NCI-H2227 (cell line): ENCODE measurements around the gene BBS2.
A peak's percentile ranks its signal among the peaks of the same experiment; 100 is the strongest.

Experiments used
- DNase-seq: peaks from one replicate; lab custom pipeline; 2025; ENCODE audit not compliant: unreplicated experiment; lab: John Stamatoyannopoulos, UW

The BBS2 gene, protein sequence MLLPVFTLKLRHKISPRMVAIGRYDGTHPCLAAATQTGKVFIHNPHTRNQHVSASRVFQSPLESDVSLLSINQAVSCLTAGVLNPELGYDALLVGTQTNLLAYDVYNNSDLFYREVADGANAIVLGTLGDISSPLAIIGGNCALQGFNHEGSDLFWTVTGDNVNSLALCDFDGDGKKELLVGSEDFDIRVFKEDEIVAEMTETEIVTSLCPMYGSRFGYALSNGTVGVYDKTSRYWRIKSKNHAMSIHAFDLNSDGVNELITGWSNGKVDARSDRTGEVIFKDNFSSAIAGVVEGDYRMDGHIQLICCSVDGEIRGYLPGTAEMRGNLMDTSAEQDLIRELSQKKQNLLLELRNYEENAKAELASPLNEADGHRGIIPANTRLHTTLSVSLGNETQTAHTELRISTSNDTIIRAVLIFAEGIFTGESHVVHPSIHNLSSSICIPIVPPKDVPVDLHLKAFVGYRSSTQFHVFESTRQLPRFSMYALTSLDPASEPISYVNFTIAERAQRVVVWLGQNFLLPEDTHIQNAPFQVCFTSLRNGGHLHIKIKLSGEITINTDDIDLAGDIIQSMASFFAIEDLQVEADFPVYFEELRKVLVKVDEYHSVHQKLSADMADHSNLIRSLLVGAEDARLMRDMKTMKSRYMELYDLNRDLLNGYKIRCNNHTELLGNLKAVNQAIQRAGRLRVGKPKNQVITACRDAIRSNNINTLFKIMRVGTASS

DNA sequence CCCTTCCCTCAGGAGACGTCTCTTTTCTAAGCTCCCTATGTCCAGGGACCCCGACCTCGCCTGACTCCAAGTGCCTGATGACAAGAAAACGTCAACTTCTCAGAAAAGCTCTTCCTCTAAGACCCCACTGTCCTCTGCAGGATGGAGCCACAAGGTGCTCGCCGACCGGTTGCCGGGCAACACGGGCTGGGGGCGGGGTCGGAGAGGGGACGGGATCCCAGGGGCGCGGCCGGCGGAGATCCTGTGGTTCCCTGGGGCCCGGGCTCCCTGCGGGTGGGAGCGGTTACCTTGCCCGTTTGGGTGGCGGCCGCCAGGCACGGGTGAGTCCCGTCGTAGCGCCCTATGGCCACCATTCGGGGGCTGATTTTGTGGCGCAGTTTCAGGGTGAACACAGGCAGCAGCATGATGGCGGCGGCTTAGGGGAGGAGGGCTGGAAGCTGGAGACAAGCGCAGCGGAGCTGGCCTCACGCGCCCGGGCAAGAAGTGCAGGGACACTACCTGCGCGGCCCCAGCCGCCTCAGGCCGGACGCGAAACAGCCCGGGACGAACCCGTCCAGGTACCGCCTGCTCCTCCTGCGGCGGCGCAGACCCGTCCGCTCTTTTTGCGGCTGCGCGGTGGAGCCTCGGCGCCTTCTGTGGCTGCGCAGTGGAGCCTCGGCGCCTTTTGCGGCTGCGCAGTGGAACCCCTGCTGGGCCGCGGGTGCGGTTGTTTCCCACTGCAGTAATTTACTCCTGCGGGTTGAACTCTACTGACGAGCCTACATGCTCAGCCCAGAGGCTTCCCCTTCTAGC is at the start of gene BBS2:
Gene BBS2 (minus strand): TSS at position 566 of the 792 bp plus-strand sequence. CDS start 162 bp downstream, at position 404.
- DNase-seq: peak; percentile 91

DNA sequence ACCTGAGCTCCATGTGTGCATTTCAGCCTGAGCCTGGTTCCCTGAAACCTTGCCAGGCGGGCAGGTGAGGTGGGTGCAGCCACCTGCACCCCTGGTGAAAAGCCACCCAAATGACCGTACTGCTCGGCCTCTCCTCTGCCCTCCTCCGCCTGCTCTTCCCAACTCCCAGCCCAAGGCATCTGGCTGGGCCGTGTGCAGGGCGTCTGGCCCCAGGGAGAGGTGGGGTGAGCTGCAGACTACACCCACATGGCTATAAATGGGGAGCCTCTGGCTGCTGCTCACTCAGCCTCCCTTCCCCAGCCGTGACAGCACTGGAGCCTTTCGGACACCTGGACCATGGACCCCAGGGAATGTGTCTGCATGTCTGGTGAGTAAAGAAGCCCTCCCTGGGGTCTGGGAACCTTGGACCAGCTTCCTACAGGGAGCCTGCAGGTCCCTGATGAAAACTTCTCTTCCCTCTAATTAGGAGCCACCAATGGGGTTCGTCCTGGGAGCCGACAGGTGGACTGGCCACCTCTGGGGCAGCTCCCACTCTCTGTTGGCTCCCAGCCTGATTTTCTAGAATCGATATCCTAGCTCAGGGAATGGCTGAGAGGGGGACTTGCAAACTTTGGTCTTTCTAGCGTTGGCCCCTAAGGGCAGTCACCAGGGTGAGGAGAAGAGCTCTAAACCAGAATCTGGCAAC is 45.1 kb upstream of the BBS2 start, which contains the start of gene MT4:
Gene MT4 (plus strand): TSS at position 281 of the 685 bp plus-strand sequence. CDS start 56 bp downstream, at position 337.
- DNase-seq: no peak

DNA sequence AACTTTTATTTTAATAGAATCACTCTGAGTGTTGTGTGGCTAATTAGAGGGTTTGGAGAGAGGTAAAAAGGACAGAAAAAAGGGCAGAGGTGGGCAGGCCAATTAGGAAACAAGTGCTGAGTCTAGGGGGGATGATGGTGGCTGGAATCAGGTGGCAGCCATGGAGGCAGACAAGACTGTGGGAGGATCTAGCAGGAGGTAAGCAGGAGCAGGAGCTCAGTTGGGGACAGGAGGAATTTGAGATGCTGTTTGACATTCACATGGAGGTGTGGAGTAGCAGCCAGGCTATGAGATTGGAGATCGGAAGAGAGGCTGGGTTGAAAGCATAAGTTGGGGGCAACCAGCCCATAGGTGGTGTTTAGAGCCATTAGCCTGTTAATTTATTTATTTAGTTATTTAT is 41.3 kb upstream of the BBS2 start:
- DNase-seq: no peak

DNA sequence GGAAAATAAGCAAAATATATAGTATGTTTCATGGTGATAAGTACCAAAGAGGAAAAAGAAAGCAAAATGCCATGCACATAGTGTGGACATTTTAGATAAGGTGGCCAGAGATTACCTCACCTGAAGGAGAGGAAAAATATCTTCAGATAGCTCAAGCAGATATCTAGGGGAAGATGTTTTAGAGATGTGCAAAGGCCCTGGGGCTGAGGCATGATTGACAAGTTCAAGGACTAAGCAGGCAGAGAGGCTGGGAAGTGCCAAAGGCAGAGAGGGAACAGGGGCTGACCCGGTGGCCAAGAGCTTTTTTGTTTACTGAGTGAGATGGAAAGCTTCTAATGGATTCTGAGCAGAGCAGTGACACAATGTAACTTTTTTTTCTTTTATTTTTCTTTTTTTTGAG is 40.6 kb upstream of the BBS2 start:
- no peak for DNase-seq

DNA sequence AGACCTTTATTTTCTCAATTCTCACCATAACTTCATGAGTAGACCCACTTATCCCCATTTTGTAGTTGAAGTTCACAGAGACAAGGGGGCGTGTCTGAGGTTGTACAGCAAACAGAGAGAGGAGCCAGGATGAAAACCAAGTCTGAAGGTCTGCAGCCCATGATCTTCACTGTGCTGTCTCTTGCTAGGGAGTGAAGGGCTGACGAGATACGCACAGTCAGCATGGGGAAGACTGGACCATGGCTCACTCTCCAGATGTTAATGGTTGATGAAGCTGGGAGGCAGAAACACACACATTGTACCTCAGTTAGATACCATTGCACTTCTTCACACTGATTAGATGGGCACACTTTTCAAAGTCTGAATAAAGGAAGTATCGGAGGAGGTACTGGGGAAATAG is 39.3 kb upstream of the BBS2 start:
- DNase-seq: no peak

DNA sequence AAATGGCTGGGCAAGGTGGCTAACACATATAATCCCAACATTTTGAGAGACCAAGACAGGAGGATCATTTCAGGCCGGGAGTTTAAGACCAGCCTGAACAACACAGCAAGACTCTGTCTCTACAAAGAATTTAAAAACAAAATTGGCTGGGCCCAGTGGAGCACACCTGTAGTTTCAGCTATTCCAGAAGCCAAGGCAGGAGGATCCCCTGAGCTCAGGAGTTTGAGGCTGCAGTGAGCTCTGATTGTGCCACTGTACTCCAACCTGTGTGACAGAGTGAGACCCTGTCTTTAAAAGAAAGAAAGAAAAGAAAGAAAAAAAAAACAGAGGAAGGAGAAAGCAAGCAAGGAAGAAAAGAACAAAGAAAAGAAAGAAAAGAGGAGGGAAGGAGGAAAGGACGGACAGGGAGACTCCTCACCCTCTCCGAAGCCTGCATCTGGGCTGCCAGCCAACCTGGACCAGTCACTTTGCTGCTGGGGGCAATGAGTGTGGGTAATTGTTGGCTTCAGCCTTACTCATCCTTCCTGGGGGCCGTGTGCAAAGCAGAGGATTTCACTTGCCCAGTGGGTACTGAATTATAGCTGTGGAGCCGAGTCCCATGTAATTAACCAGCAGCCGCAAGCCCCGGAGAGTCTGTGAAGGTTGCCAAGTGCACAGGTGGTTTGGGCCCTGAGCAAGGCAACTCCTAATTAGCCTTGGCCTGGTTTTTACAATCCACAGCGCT is 38.4 kb upstream of the BBS2 start:
- DNase-seq: peak; percentile 84

DNA sequence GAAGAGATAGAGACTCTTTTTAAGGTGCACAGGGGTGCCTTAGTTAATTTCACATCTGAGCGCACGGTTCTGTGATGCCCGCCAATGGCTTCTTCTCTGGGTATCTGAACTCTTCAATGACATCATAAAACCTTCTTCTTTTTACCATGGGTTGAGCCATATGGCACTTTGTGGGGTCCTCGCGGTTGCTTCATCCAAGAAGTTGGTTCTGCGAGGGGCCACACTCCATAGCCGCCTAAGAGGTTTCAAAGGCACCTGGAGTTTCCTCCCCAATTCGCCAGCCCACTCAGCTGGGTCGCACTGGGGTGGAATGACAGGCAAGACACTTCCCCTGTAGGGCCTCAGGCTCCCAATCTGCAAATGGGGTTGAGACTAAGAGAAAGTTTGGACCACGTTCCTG is 34.6 kb upstream of the BBS2 start:
- DNase-seq: no peak

DNA sequence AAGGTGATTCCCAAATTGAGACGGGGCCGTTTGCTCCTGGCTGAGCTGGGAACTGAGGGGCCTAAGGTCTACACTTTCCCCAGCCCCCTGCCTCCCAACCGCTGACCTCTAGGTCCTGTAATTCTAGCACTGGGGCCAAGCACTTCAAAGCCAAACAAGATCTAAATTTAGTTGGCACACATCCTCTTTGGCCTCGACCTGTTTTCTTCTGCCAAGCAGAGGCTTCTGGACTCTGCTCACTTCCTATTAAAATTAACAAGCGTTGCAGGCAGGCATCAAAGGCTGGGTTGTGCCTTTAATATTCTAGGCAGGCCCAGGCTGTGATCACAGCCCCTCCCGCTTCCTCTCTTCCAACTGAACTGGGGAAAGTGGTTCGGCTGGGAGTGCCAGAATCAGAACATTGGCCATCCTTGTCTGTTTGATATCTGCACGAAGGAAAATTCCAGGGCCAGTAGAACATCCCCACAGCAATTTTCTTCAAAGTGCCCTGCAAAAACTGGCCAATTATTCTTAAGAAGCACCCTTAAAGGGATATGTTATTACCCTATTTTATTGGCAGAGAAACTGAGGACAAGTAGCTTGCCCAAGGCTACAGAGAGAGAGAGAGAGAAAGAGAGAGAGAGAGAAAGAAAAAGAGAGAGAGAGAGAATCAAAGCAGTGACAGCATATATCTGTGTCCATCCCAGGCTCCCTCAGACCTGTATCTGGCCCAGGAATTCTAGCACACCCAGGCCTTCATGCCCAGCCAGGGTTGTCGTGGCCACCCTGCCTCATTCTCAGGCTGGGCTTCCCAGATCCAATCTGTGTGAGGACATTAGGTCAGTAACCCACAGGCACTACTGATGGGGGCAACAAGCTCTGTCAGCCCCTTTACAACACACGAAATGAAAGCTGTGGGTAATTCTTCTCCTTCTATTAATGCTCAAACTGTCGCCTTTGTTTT is 32.2 kb upstream of the BBS2 start:
- peak; percentile 4 for DNase-seq

DNA sequence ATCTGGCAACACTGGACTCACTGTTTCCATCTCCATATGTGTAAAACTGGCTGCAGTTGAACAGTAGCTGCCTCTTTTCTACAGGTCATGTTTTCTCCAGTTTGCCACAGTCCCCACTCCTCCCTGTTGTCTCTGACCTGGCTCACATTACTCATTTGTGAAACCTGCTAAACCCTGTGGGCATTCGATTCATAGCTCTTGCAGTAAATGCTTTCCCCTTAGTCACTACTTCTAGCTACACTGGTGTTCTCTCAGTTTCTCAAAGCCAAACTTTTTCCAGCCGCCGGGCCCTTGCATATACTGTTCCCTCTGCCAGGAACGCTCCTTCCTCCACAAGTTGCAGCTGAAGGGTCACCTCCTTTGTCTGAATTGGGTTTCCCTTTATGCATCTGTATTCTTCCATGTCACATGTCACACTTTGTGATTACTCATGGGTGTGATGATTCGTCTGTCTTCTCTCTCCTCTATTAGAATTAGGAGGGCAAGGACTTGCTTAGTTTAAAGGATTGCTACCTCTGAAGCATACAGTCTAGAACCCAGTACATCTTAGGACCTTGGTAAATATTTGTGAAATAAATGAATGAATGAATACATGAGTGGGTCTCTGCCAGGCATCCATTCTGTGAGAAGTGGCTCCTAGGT is 30.0 kb upstream of the BBS2 start:
- DNase-seq: no peak

DNA sequence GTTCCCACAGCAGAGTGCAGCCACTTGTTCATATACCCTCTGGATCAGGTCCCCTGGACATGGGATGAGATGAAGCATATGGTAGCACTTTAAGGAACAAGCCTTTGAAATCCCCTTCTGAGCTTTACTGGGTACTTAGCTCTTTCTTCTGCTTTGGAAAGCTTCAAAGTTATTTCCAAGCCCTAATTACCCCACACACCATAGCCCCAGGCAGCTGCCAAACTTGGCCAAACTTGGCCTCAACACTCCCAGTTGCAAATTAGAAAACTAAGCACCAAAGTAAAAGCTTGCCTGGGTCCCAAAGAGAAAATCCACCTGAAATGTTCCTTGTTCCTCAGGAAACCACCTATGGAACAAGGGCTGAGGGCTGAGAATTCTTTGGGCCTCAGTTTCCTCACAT is 29.3 kb upstream of the BBS2 start:
- no peak for DNase-seq

DNA sequence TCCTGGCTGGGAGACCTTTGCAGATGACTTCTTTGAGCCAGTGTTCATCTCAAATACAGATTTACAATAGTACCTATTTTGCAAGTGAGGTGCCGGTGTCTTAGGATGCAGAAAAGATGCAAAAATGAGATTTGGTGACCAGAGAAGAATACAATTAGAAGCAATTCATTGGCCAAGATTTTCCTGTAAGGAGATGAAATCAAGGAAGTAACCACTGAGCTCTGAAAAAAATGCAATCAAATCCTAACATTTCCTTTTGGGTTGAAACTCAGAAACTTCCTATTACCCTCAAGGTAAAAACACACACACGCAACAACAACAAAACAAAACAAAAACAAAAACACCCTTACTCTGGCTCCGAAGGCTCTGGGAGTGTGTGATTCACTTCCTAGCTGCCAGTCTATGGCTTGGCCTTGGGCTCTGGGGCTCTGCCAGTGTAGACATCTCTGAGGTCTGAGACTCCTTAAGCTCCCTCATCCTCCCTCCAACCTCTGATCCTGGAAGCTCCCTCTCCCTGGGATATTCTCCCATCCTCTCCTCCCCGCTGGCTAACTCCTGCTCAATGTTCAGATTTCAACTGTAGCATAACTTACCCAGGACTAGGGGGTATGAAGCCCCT is 28.2 kb upstream of the BBS2 start:
- no peak for DNase-seq

DNA sequence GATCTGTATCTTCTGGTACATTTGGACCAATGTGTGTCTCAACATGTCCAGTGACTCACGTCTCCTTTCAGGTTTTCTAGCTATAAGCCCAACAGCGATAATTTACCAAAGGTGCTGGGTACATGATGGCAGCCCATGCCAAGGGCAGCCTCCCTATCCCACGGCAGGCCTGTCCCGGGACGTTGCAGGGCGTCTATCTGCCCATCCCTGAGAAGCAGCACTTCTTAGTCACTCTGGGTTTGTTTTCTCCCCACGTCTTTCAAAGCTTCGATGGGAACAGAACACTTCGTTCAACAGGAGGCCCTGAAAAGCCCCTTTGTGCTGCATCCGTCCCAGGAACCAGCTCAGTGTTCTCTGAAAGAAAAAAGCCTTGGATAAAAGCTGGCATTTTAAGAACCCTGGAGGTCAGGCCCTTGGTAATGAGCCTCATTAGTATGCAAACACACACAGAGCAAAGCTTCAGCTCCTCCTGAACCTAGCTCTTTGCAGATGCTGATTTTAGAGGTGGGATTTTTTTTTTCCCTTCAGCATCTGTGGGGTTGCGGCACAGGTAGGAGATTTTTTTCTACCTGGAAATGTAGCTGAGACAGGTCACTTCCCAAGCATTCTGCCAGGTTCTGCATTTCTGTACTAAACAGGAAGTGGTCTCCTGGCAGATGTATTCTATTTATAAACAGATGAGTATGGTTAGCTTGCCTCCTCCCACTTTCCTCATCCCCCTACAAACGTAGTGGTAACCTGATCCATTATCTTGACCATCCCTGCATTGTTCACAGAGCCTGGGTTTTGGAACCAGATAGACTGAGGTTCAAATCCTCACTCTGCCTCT is 27.5 kb upstream of the BBS2 start:
- no peak for DNase-seq

DNA sequence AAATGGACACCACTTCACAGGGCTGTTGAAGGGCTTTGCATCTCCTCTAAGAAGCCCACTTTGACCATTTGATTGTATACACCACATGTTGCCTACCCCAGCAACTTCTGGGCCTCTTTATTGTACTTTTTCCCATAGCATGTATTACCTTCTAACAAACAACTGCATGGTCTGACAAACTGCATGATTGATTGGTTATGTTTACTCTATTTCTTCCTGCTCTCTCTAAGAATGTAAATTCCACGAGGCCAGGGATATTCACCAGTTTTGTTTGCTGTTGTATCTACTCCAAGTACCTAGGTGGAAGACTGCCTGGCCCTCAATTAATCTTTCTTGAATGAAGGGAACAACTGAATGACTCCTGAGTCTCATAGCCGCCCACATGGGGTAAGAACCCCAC is 22.2 kb upstream of the BBS2 start:
- no peak for DNase-seq

DNA sequence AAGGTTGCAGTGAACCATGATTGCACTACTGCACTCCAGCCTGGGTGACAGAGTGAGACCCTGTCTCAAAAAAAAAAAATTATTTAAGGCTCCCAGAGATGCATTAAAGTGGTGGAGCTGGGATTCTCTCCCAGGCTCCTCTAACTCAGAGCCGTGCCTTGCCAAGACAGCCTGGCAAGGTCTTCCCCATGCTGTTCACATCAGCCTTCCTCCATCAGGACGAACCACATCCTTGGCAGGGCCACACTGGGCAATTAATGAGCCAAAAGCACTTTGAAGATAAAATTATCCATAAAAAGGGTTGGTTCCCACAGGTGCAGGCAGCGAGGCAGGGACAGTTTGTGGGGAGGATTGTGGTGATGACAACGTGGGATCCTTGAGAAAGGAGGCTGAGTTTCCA is 19.8 kb upstream of the BBS2 start:
- no peak for DNase-seq

DNA sequence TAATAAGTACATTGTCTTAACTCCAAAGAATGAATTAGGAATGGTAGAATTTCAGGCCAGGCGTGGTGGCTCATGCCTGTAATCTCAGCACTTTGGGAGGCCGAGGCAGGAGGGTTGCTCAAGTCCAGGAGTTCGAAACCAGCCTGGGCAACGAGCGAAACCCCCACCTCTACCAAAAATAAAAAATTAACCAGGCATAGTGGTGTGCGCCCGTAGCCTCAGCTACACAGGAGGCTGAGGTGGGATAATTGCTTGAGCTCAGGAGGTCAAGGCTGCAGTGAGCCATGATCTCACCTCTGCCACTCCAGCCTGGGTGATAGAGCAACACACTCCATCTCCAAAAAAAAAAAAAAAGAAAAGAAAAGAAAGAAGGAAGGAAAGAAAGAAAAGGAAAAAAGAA is 18.5 kb upstream of the BBS2 start:
- DNase-seq: no peak

DNA sequence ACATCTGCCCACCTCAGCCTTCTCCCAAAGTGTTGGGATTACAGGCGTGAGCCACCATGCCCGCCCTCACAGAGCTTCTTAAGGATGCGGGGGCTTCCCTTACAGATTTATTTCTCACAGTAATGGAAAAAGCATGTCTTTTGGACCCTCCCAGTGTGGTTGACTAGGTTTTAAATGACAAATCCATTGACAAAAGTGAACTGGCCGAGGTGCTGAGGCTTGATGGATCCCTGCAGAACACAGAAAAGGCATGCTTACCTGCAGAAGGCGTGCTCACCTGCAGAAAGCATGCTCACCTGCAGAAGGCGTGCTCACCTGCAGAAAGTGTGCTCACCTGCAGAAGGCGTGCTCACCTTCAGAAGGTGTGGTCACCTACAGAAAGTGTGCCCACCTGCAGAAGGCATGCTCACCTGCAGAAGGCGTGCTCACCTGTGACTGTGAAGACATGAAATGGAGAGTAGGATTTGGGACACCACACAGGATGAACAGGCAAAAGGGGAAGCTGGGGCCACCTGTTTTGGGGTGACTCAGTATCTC is 15.1 kb upstream of the BBS2 start:
- DNase-seq: no peak

DNA sequence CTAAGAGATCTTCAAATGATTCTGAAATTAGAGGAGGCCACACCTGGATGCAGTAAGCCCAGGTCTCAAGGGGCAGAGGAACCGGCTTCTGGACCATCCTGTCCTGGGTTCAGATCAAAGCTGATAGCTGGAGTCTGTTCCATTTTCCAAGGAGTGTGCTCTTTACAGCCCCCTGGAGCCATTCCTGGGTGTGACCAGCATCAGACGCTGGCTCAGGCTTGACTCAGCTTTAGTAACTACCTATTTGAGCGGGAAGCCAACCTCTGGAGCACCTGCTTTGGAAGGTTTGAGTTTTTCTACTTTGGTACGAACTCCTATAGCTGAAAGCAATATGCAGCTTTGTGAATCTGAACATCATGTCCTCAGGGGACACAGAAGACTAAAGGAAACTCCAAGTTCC is 12.9 kb upstream of the BBS2 start:
- DNase-seq: no peak
